ENCODE results near the gene MIS18BP1.
"Not testable (repeated sequence)": the region's sequence is repeated elsewhere in the genome, so short reads cannot be mapped to it uniquely, and the experiment has no call there.

Gene MIS18BP1

DNA sequence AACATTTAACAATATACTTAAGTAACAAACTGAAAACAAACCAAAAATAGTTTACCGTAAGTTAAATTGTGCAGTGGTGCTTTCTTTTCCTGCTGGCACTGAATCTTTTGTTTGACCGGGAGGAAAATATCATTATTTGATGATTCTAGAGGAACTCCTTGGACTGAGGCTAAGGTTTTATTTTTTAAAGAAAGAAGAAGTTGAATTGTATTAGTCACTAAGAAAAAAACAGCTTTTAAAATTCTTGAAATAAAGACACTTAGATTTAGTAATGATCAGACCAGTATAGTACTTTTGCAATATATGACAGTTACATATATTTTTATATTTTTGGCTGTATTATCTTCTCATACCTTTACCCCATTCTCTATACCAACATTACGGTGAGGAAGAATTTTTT, 10.3 kb downstream of the MIS18BP1 start:
- Histone ChIP-seq H3K4me1 (ENCODE audit: control insufficient read depth, insufficient read depth, low read length) (peaks cover 10% of the 10 kb centered on the region), H3K4me3 (ENCODE audit: low read length) (no peak overlapping the region), H3K27me3 (ENCODE audit: control insufficient read depth, insufficient read depth, low read length) (no peaks in the 10 kb centered on the region), H3K4me2 (ENCODE audit: low read length) (no peak overlapping the region), H3K9me3 (replicated peaks; ENCODE audit: low read length) (no peaks in the 10 kb centered on the region), H3K36me3 (ENCODE audit: insufficient read depth, low read length) (peaks cover 5% of the 10 kb centered on the region), H3K9ac (ENCODE audit: low read depth, low read length) (no peak overlapping the region)

DNA sequence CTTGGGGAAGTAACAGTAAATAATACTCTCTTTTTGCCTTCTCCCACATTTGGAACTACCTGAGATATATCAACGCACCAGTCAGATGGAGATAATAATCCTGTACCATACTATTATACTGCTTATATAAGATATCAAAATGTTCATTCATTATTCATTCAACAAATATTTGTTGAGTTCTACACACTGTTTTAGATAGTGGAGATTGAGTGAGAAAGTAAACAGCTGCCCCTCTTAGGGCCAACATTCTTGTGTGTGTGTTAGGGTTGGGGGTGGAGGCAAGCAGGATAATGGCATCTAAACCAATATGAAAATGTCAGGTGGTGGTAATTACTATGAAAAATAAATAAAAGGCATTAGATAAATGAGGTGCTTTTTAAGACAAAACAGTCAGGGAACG, 14.0 kb downstream of the MIS18BP1 start:
- H3K9ac ChIP-seq (ENCODE audit: low read depth, low read length), result no peak overlapping the region

DNA sequence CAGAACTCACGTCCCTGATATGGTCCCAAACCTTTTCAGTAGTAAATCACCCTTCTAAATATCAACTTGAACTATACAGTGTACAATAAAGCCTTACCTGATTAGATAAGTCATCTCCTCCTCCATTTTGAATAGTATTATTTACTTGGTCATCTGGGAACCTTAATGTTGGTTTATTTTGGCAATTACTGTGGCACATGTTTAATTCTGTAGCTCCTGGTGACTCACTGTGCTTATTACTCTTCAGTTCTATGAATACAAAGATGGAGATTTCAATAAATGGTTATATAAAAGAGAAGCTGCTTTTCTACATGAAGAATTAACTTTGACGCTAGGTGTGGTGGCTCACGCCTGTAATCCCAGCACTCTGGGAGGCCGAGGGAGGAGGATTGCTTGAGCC, 25.4 kb downstream of the MIS18BP1 start:
- H3K4me3 ChIP-seq (ENCODE audit: low read length), result no peak overlapping the region
- peaks cover 28% of the 10 kb centered on the region for H3K36me3 ChIP-seq (ENCODE audit: insufficient read depth, low read length)
- H3K9ac ChIP-seq (ENCODE audit: low read depth, low read length), result no peak overlapping the region
- no peaks in the 10 kb centered on the region for H3K9me3 ChIP-seq (replicated peaks; ENCODE audit: low read length)
- H3K27me3 ChIP-seq (ENCODE audit: control insufficient read depth, insufficient read depth, low read length), result no peaks in the 10 kb centered on the region
- no peak overlapping the region for H3K4me2 ChIP-seq (ENCODE audit: low read length)
- H3K4me1 ChIP-seq (ENCODE audit: control insufficient read depth, insufficient read depth, low read length), result no peaks in the 10 kb centered on the region

More for the DNA sequence above, 14.0 kb downstream of the MIS18BP1 start:
- Histone ChIP-seq H3K9me3 (replicated peaks; ENCODE audit: low read length) (no peaks in the 10 kb centered on the region), H3K4me2 (ENCODE audit: low read length) (no peak overlapping the region), H3K4me1 (ENCODE audit: control insufficient read depth, insufficient read depth, low read length) (no peaks in the 10 kb centered on the region), H3K27me3 (ENCODE audit: control insufficient read depth, insufficient read depth, low read length) (no peaks in the 10 kb centered on the region), H3K4me3 (ENCODE audit: low read length) (no peak overlapping the region), H3K36me3 (ENCODE audit: insufficient read depth, low read length) (peaks cover 13% of the 10 kb centered on the region)

DNA sequence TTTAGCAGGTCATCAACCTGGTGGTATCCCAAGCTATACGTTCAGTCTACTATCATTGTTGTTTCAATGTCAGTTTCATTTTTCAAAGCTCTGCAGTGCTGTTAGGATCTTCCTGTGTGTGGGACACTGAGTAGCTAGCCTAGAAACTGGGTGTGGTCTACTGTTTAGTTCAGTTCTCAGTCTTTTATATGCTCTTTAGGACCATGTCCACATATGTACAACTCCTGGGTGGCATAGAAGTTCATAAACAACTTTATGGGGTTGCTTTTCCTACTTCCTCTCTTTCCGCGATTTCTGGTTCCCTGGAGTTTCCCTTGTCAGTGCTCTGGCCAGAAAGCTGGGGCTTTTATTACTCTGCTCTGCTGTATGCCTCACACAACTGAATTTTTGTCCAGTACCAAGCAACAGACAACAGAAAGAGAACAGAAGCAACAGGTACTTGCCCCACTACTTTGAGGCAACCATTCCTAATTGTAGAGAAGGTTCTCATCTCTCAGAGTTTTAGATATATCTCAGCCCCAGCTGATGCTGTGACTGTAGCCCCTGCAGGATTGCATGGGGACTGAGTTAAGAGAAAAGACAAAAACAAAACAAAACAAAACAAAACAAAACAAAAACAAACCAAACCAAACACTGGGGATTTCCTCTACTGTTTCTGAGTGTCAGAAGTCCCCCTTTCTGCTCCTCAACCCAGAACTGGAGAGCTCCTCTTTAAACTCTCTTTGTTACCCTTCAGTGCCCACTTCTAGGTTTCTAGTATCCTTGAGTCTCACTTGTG, 30.3 kb downstream of the MIS18BP1 start:
- no peak overlapping the region for H3K4me3 ChIP-seq (ENCODE audit: low read length)
- peaks cover 34% of the 10 kb centered on the region for H3K36me3 ChIP-seq (ENCODE audit: insufficient read depth, low read length)
- no peak overlapping the region for H3K4me2 ChIP-seq (ENCODE audit: low read length)
- H3K27me3 ChIP-seq (ENCODE audit: control insufficient read depth, insufficient read depth, low read length), result no peaks in the 10 kb centered on the region
- H3K9ac ChIP-seq (ENCODE audit: low read depth, low read length), result no peak overlapping the region
- no peaks in the 10 kb centered on the region for H3K4me1 ChIP-seq (ENCODE audit: control insufficient read depth, insufficient read depth, low read length)
- no peaks in the 10 kb centered on the region for H3K9me3 ChIP-seq (replicated peaks; ENCODE audit: low read length)

DNA sequence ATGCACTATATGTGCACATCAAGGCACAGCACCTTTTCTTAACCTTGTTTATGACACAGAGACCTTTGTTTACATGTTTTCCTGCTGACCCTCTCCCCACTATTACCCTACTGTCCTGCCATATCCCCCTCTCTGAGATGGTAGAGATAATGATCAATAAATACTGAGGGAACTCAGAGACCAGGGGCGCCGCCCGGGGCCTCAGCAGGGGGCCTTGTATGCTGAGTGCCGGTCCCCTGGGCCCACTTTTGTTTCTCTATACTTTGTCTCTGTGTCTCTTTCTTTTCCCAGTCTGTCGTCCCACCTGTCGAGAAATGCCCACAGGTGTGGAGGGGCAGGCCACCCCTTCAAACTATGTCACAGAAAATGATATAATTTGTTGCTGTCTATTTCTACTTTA, 38.7 kb downstream of the MIS18BP1 start:
- H3K9ac ChIP-seq (ENCODE audit: low read depth, low read length); H3K27me3 ChIP-seq (ENCODE audit: control insufficient read depth, insufficient read depth, low read length); H3K9me3 ChIP-seq (replicated peaks; ENCODE audit: low read length); H3K4me3 ChIP-seq (ENCODE audit: low read length); H3K4me2 ChIP-seq (ENCODE audit: low read length); H3K4me1 ChIP-seq (ENCODE audit: control insufficient read depth, insufficient read depth, low read length): not testable (repeated sequence)
- H3K36me3 ChIP-seq (ENCODE audit: insufficient read depth, low read length), result peaks cover 42% of the 10 kb centered on the region

DNA sequence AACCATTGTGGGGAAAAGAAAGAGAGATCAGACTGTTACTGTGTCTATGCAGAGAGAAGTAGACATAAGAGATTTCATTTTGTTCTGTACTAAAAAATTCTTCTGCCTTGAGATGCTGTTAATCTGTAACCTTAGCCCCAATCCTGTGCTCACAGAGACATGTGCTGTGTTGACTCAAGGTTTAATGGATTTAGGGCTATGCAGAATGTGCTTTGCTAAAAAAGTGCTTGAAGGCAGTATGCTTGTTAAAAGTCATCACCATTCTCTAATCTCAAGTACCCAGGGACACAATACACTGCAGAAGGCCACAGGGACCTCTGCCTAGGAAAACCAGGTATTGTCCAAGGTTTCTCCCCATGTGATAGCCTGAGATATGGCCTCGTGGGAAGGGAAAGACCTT, 39.3 kb downstream of the MIS18BP1 start:
- not testable (repeated sequence) for H3K4me3 ChIP-seq (ENCODE audit: low read length); H3K4me2 ChIP-seq (ENCODE audit: low read length); H3K4me1 ChIP-seq (ENCODE audit: control insufficient read depth, insufficient read depth, low read length); H3K27me3 ChIP-seq (ENCODE audit: control insufficient read depth, insufficient read depth, low read length); H3K9me3 ChIP-seq (replicated peaks; ENCODE audit: low read length); H3K9ac ChIP-seq (ENCODE audit: low read depth, low read length)
- H3K36me3 ChIP-seq (ENCODE audit: insufficient read depth, low read length), result peaks cover 42% of the 10 kb centered on the region

DNA sequence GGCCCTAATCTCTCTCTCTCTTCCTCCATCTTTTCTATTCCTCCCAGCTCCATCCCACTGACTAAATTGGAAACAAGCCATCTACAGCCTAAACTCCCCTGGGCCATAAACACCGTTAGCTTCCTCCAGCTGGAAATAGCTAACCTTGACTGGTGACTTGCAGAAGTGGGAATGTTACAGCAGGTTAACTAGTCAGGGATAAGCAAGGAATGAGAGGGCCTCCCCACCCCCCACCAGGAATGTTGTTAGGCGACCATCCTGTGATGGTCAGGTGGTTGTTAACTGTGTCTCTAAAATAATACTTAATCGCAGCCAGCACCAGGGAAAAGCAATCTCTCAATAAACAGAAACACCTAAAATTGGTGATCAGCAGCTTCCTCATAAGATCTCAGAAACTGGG, 40.8 kb downstream of the MIS18BP1 start:
- no peaks in the 10 kb centered on the region for H3K27me3 ChIP-seq (ENCODE audit: control insufficient read depth, insufficient read depth, low read length)
- no peaks in the 10 kb centered on the region for H3K4me1 ChIP-seq (ENCODE audit: control insufficient read depth, insufficient read depth, low read length)
- H3K4me3 ChIP-seq (ENCODE audit: low read length), result no peak overlapping the region
- no peak overlapping the region for H3K9ac ChIP-seq (ENCODE audit: low read depth, low read length)
- H3K4me2 ChIP-seq (ENCODE audit: low read length), result no peak overlapping the region
- peaks cover 30% of the 10 kb centered on the region for H3K36me3 ChIP-seq (ENCODE audit: insufficient read depth, low read length)
- no peaks in the 10 kb centered on the region for H3K9me3 ChIP-seq (replicated peaks; ENCODE audit: low read length)

DNA sequence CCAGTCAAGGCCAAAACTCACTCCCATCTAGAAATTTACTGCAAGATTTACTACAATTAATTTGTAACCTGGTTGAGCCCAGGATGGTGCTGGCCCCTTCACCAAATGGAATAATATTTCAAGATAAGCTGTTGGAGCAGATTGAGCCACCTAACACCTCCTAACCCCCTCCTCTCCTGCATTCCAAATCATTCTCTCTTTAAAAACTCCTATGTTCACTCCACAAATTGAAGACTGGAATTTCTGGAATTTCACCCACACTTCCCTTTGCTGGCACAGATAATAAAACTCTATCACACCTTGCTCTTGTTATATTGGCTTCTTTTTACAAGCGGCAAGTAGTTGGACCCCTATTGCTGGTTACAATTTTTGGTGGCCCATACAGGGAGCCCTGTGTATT, 41.7 kb downstream of the MIS18BP1 start:
- Histone ChIP-seq H3K27me3 (ENCODE audit: control insufficient read depth, insufficient read depth, low read length) (no peaks in the 10 kb centered on the region), H3K36me3 (ENCODE audit: insufficient read depth, low read length) (peaks cover 31% of the 10 kb centered on the region), H3K4me3 (ENCODE audit: low read length) (no peak overlapping the region), H3K9ac (ENCODE audit: low read depth, low read length) (no peak overlapping the region), H3K4me1 (ENCODE audit: control insufficient read depth, insufficient read depth, low read length) (no peaks in the 10 kb centered on the region), H3K9me3 (replicated peaks; ENCODE audit: low read length) (no peaks in the 10 kb centered on the region), H3K4me2 (ENCODE audit: low read length) (no peak overlapping the region)

DNA sequence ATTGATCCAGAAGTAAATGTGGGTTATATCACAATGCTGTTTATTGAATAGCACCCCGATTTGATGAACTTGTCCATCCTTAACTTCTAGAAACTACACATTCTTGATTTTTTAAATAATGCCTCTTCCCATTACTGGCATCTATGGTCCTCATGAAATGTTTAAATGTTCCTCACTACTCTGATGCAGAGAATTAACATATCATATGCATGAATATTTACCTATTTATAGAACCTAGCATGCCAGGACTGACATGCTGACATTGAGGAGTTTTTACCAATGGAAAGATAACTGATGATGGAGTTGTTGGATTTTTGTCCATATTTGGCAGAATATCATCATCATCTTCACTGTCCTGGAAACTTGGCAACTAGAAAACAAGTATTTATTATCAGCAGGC, 42.8 kb downstream of the MIS18BP1 start:
- H3K36me3 ChIP-seq (ENCODE audit: insufficient read depth, low read length), result peaks cover 31% of the 10 kb centered on the region
- H3K4me3 ChIP-seq (ENCODE audit: low read length), result no peak overlapping the region
- H3K4me2 ChIP-seq (ENCODE audit: low read length), result no peak overlapping the region
- no peak overlapping the region for H3K9ac ChIP-seq (ENCODE audit: low read depth, low read length)
- H3K9me3 ChIP-seq (replicated peaks; ENCODE audit: low read length), result no peaks in the 10 kb centered on the region
- no peaks in the 10 kb centered on the region for H3K27me3 ChIP-seq (ENCODE audit: control insufficient read depth, insufficient read depth, low read length)
- H3K4me1 ChIP-seq (ENCODE audit: control insufficient read depth, insufficient read depth, low read length), result no peaks in the 10 kb centered on the region

DNA sequence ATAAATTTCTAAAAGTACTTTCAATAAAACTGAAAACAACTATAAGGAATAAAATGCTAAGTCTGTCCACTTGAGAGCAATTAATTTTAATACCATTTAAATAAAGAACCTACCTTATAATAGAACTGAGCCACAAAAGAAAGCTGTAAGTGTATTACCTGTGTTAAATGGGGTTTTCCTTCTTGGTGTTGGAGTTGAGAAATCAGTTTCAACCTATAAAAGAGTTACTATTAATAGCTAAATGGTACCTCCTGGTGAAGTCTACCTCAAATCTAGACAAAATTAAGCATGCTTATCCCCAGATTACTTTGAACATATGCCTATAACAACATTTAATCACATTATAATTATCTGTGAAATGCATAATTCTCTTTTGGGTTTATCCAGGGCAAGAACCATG, 48.8 kb downstream of the MIS18BP1 start:
- H3K4me3 ChIP-seq (ENCODE audit: low read length), result no peak overlapping the region
- H3K4me1 ChIP-seq (ENCODE audit: control insufficient read depth, insufficient read depth, low read length), result peaks cover 5% of the 10 kb centered on the region
- H3K9me3 ChIP-seq (replicated peaks; ENCODE audit: low read length), result no peaks in the 10 kb centered on the region
- peaks cover 21% of the 10 kb centered on the region for H3K36me3 ChIP-seq (ENCODE audit: insufficient read depth, low read length)
- H3K27me3 ChIP-seq (ENCODE audit: control insufficient read depth, insufficient read depth, low read length), result no peaks in the 10 kb centered on the region
- H3K9ac ChIP-seq (ENCODE audit: low read depth, low read length), result no peak overlapping the region
- no peak overlapping the region for H3K4me2 ChIP-seq (ENCODE audit: low read length)

DNA sequence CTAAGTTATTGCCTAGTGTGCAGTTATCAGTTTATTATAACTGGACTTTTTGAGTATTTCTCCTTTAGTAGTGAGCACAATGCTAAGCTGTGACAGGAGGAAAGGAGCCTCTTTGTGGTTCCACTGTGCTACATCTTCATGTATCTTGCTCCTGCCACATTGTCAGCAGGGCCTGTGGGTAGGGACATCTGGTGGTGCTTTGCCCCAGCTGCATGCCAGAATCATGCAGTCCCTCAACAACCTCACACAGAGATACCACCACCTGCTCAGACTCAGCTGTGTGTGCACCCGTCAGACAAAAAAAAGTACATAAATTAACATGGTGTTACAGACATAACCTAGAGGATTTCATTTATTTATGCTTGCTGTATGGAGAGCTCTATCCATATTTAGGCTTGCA, 51.1 kb downstream of the MIS18BP1 start:
- Histone ChIP-seq H3K4me3 (ENCODE audit: low read length) (no peak overlapping the region), H3K27me3 (ENCODE audit: control insufficient read depth, insufficient read depth, low read length) (no peaks in the 10 kb centered on the region), H3K9ac (ENCODE audit: low read depth, low read length) (no peak overlapping the region), H3K36me3 (ENCODE audit: insufficient read depth, low read length) (peaks cover 18% of the 10 kb centered on the region), H3K4me1 (ENCODE audit: control insufficient read depth, insufficient read depth, low read length) (peaks cover 17% of the 10 kb centered on the region), H3K9me3 (replicated peaks; ENCODE audit: low read length) (no peaks in the 10 kb centered on the region), H3K4me2 (ENCODE audit: low read length) (no peak overlapping the region)

DNA sequence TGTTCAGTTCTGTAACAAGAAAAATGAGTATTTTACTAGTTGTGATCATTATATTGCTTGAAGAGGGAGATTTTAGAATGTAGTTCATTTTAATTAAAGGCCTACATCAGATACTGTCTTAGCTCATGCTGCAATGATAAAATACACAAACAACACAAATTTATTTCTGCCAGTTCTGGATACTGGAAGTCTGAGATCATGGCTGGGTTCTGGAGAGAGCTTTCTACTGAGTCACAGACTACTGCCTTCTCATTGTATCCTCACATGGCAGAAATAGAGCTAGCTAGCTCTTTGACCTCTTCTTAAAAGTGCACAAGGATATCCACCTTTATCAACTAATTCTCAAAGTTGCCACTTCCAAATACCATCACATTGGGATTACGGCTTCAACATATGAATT, 53.8 kb downstream of the MIS18BP1 start:
- peak overlapping the region; percentile 11 for H3K4me2 ChIP-seq (ENCODE audit: low read length)
- peaks cover 17% of the 10 kb centered on the region for H3K4me1 ChIP-seq (ENCODE audit: control insufficient read depth, insufficient read depth, low read length)
- H3K9ac ChIP-seq (ENCODE audit: low read depth, low read length), result peak overlapping the region; percentile 57
- no peaks in the 10 kb centered on the region for H3K9me3 ChIP-seq (replicated peaks; ENCODE audit: low read length)
- H3K4me3 ChIP-seq (ENCODE audit: low read length), result no peak overlapping the region
- H3K36me3 ChIP-seq (ENCODE audit: insufficient read depth, low read length), result peaks cover 10% of the 10 kb centered on the region
- no peaks in the 10 kb centered on the region for H3K27me3 ChIP-seq (ENCODE audit: control insufficient read depth, insufficient read depth, low read length)
